ENCODE measurements around the gene FMN1.

DNA sequence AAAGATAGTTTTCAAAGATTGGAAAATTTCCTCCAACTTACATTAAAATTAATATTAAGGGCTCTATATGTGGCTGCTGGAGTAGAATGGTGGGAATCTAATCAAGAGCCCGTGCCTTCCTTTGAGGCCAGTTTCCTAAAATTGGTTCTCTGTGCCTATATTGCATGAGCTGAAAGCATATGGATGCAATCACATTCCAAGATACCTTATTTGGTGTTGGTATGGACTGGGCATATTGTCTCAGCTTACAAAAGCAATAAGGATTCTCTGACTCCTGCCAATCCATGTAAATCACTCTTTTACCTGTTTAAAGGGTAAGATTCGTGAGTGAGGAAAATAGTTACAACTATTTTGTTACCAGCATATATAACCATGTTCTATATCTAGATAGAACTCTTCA lies 365.1 kb downstream of the FMN1 start:
- TF ChIP-seq, protein P1, sequence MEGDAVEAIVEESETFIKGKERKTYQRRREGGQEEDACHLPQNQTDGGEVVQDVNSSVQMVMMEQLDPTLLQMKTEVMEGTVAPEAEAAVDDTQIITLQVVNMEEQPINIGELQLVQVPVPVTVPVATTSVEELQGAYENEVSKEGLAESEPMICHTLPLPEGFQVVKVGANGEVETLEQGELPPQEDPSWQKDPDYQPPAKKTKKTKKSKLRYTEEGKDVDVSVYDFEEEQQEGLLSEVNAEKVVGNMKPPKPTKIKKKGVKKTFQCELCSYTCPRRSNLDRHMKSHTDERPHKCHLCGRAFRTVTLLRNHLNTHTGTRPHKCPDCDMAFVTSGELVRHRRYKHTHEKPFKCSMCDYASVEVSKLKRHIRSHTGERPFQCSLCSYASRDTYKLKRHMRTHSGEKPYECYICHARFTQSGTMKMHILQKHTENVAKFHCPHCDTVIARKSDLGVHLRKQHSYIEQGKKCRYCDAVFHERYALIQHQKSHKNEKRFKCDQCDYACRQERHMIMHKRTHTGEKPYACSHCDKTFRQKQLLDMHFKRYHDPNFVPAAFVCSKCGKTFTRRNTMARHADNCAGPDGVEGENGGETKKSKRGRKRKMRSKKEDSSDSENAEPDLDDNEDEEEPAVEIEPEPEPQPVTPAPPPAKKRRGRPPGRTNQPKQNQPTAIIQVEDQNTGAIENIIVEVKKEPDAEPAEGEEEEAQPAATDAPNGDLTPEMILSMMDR (conservative IDR thresholded peaks at IDR 0.05; ENCODE audit: low read depth, low read length), result no peak
- TF ChIP-seq EZH2 (IDR thresholded peaks at IDR 0.05; ENCODE audit: low read length, unreplicated experiment) (no peak), EZH2phosphoT487 (IDR thresholded peaks at IDR 0.05; ENCODE audit: borderline replicate concordance, low read length) (no peak)

All from PC-3 (cell line).